HT-29 (cell line): Measurements from ENCODE around the gene MAP1A. TPM values are rescaled to one million over a fixed set of nuclear protein-coding genes. Genes with fewer than 3 reads are reported as not detected.
A peak's percentile ranks its signal among the peaks of the same experiment; 100 is the strongest.

Source experiments
- DNase-seq: peaks from one replicate; pipeline ENCODE4 v3.0.0-alpha.2; 2015; ENCODE audit warnings: low spot score
- total RNA-seq: library from RNA; depleted of rRNA; stranded (reverse); fragments of >200 nt; shearing (Covaris generic); gene quantifications from 2 replicates; pipeline ENCODE4 v1.2.3, GENCODE V29; 2014

Gene MAP1A
- total RNA-seq, 1 experiment from 2014 or later: 0.46 TPM

GRCh38 chr15:43510200-43511011 lies 7.0 kb upstream of the MAP1A start:
- DNase-seq: peak; percentile 99

GRCh38 chr15:43511012-43511885 lies 6.2 kb upstream of the MAP1A start:
- peak; percentile 61 for DNase-seq

GRCh38 chr15:43513550-43513949 lies 3.9 kb upstream of the MAP1A start:
- no peak for DNase-seq

DNA sequence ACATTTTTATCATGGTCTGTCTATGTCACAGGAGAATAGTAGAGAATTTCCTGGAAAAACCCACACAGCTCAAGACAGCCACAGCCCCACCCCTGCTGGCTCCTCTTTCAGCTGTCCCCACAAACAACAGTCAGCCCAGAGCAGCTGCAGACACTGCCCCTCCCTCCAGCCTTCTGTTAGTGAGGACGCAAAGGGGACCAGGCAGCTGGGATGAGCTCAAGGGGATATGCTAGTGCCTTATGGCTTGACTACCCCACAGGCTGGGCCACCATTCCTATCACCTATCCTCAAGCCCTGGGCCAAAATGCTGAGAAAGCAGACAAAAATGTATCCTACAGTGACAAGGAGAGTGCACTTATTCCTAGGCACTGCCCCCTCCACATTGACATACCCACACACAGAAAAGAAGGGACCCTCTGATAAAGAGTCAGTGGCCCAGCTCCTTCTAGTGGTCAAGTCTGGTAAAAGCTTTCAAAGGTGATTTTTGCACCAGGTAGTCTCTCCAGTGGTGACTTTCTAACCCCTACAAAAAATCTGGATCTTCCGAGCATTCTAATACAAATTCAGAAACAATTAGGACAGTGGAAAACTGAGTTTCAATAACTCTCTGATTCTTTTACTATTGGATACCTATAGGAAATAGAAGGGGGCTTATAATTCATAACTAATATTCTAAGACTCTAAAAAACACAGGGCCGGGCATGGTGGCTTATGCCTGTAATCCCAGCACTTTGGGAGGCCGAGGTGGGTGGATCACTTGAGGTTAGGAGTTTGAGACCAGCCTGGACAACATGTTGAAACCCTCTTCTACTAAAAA lies 3.0 kb upstream of the MAP1A start:
- peak; percentile 51 for DNase-seq

DNA sequence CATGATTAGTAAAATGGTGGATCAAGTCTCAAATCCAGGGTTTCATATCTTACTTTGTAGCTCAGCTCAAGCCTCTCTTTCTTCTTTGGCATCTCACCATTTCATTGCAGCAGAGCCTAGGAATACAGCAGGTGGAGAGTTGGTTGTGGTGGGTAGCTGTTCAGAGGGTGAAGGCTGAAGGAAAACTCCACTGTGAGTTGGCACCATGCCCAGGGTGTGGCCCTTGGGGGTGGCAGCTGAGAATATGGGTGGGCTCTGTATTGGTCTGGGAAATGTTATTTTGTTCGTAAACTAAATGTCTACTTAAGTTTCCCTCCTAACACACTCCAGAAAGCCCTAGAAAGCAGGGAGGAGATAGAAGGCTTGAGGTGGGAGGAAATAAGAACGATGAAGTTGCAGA lies 1.7 kb upstream of the MAP1A start:
- DNase-seq: no peak

GRCh38 chr15:43516185-43516584 lies 1.2 kb upstream of the MAP1A start:
- no peak for DNase-seq

DNA sequence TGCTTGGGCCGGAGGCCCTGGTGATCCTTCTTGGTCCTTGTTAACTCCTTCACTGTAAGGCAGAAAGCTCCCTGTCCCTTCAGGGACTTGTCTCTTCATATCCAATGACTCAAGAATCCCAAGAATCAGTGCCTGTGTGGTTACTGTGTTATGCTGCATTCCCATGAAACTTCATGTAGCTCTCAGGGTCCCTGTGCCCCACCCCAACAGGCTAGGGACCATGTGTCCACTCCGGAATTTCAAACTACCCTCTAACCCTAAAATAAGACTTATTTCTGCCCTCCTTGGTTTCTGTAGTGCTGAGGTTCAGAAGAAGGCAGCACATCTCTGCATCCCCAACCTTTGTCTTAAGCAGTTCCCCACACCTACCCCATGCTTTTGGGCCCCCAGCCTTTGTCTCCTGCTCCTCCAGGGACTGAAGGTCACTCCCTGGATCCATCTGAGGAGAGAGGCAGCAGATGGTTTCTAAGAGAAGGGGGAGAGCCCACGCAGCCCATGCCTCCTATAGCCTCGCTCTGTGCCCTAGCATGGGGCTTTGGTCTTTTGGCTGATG lies 531 bp upstream of the MAP1A start:
- no peak for DNase-seq

DNA sequence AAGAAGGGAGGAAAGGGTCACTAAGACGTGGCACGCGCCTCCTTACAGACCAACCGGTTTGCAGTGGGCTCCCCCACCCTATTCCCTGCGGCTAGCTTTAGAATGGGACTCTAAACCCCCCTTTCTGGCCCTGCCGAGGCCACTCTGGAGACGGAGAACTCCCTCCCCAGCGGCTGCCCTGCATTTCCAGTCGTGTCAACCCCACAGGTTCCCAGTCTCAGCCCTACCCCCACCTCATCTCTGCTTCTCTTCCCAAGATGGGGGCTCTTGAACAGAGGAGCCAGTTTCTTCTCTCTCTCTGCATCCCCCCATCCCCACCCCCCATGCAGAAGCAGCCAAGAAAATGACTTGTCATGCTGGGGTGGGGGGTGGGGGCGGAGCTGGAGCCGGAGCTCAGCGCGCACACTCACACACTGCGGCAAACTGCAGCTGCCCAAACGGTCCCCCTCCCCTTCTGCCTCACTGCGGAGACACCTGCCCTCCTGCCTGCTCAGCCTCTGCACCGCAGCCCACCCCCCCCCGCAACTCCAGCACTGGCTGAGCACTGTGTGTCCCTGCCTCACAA lies 871 bp downstream of the MAP1A start:
- DNase-seq: no peak

GRCh38 chr15:43519196-43519595 lies 1.8 kb downstream of the MAP1A start:
- DNase-seq: no peak

DNA sequence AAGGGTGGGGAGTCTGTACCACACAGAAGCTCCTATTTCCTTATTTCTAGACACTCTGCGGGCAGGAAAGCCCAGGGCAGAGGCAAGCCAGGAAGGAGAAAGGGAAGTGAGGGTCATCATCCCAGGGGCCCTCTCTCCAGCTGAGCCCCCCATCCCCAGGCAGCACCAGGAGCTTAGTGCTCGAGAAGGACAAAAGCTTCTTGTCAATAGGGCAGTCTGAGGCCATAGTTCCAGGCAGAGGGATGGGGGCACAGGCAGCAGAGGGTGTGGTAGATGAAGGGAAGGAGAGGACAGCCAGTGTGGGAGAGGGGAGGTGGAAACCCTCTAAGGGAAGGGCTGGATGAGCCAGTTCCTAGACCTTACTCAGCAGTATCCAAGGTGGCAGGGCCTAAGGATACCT lies 2.7 kb downstream of the MAP1A start:
- no peak for DNase-seq

- no peak for DNase-seq
Measured at GRCh38 chr15:43521419-43521818, 4.0 kb downstream of the MAP1A start.

GRCh38 chr15:43522247-43522646 lies 4.8 kb downstream of the MAP1A start:
- DNase-seq: no peak

DNA sequence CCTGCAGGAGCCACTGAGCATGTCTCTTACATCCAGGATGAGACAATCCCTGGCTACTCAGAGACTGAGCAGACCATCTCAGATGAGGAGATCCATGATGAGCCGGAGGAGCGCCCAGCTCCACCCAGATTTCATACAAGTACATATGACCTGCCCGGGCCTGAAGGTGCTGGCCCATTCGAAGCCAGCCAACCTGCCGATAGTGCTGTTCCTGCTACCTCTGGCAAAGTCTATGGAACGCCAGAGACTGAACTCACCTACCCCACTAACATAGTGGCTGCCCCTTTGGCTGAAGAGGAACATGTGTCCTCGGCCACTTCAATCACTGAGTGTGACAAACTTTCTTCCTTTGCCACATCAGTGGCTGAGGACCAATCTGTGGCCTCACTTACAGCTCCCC lies 6.2 kb downstream of the MAP1A start:
- no peak for DNase-seq

GRCh38 chr15:43524254-43524845 lies 6.9 kb downstream of the MAP1A start:
- no peak for DNase-seq

DNA sequence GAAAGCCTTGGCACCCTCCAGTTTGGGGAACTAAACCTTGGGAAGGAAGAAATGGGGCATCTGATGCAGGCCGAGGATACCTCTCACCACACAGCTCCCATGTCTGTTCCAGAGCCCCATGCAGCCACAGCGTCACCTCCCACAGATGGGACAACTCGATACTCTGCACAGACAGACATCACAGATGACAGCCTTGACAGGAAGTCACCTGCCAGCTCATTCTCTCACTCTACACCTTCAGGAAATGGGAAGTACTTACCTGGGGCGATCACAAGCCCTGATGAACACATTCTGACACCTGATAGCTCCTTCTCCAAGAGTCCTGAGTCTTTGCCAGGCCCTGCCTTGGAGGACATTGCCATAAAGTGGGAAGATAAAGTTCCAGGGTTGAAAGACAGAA lies 7.7 kb downstream of the MAP1A start:
- no peak for DNase-seq

GRCh38 chr15:43526261-43526930 lies 9.0 kb downstream of the MAP1A start:
- no peak for DNase-seq

GRCh38 chr15:43527016-43527801 lies 9.8 kb downstream of the MAP1A start:
- no peak for DNase-seq

GRCh38 chr15:43527802-43528541 lies 10.6 kb downstream of the MAP1A start:
- DNase-seq: no peak

DNA sequence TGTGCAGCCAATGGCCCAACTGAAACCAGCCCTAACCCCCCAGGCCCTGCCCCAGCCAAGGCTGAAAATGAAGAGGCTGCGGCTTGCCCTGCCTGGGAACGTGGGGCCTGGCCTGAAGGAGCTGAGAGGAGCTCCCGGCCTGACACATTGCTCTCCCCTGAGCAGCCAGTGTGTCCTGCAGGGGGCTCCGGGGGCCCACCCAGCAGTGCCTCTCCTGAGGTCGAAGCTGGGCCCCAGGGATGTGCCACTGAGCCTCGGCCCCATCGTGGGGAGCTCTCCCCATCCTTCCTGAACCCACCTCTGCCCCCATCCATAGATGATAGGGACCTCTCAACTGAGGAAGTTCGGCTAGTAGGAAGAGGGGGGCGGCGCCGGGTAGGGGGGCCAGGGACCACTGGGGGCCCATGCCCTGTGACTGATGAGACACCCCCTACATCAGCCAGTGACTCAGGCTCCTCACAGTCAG lies 11.2 kb downstream of the MAP1A start:
- DNase-seq: no peak
